ENCODE data around the gene INTS7. TPM values are rescaled to one million over a fixed set of nuclear protein-coding genes. Genes with fewer than 3 reads are reported as not detected.

INTS7 gene
- polyA plus RNA-seq, 3 donors = 6.1 to 10.7 (median 7.6) TPM

DNA sequence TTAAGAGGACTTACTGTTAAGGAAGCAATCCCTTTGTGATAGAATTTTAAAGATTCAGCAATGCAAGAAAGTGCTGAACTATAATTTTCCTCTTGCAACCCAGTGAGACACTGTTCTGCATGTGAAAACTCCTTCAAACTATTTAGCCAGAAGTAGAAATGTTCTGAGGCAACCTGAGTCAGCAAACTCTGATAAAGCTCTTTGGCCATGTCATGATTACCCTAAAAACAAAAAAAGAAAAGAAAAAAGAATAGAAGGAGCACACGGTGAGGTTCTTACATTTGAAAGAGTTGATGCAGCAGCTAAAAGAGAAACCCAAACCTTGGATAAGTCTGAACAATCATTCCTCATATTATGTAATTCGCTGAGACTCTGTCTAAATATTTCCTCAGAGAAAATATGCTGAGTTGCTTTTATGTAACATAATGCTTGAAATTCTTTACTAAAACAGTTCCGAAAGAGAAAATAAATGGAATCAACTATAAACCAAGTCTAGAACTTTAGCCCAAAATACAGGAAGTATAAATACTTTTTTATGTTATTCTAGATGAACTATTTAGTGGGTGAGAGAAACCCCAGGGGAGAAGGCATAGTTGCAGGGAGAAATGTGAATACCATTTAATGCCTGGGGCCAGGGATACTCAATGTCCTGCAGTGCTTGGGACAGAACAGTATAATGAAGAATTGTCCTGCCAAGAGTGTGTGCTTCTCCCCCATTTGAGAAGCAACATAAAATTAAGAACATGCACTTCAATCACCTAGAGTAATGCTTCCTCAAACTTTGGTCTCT lies 60.0 kb downstream of the INTS7 start:
- Histone ChIP-seq H3K27ac (ENCODE audit: low read depth in 1 of 2, low read length in 2 of 2) (peak overlapping the region in 1 of 2 donors; percentile 66), H3K4me3 (replicated peaks in 1 of 3; ENCODE audit: low read depth in 2 of 3, low read length in 3 of 3) (no peak overlapping the region), H3K36me3 (replicated peaks in 1 of 2; ENCODE audit: control insufficient read depth in 1 of 2, insufficient read depth in 2 of 2, low read length in 2 of 2) (peaks cover 32 to 74% of the 10 kb centered on the region in 2 donors), H3K9me3 (replicated peaks in 1 of 2; ENCODE audit: control insufficient read depth in 1 of 2, insufficient read depth in 1 of 2, low read length in 2 of 2) (no peaks in the 10 kb centered on the region), H3K79me2 (ENCODE audit: insufficient read depth, low read length) (no peaks in the 10 kb centered on the region), H4K20me1 (ENCODE audit: insufficient read depth, low read length) (no peaks in the 10 kb centered on the region), H3K9ac (ENCODE audit: insufficient read depth, low read length, poor library complexity, severe bottlenecking) (no peak overlapping the region), H2AFZ (ENCODE audit: insufficient read depth, low read depth, low read length, poor library complexity, severe bottlenecking) (no peak overlapping the region), H3K4me2 (replicated peaks; ENCODE audit: extremely low read depth, low read length, poor library complexity, severe bottlenecking) (no peak overlapping the region), H3K27me3 (ENCODE audit: control insufficient read depth in 2 of 2, insufficient read depth in 2 of 2, low read length in 2 of 2) (no peaks in the 10 kb centered on the region), H3K4me1 (ENCODE audit: control insufficient read depth in 1 of 2, insufficient read depth in 2 of 2, low read length in 2 of 2) (no peaks in the 10 kb centered on the region)
- intact Hi-C loops (cut with micrococcal nuclease) = no loop called here
- Mint-ChIP-seq H3K27me3 (ENCODE audit: low read depth in 3 of 3) (no peaks in the 10 kb centered on the region), H3K36me3 (peaks cover 46 to 66% of the 10 kb centered on the region in 2 donors), H3K27ac (peak overlapping the region in 4 of 7 donors; percentile 26 to 60 (median 52)), H3K9me3 (peaks cover 0 to 1% (median 0%) of the 10 kb centered on the region in 7 donors), H3K4me1 (peaks cover 2% of the 10 kb centered on the region), H3K4me3 (no peak overlapping the region)
- no peak for DNase-seq
- TF ChIP-seq, protein P1, sequence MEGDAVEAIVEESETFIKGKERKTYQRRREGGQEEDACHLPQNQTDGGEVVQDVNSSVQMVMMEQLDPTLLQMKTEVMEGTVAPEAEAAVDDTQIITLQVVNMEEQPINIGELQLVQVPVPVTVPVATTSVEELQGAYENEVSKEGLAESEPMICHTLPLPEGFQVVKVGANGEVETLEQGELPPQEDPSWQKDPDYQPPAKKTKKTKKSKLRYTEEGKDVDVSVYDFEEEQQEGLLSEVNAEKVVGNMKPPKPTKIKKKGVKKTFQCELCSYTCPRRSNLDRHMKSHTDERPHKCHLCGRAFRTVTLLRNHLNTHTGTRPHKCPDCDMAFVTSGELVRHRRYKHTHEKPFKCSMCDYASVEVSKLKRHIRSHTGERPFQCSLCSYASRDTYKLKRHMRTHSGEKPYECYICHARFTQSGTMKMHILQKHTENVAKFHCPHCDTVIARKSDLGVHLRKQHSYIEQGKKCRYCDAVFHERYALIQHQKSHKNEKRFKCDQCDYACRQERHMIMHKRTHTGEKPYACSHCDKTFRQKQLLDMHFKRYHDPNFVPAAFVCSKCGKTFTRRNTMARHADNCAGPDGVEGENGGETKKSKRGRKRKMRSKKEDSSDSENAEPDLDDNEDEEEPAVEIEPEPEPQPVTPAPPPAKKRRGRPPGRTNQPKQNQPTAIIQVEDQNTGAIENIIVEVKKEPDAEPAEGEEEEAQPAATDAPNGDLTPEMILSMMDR (IDR thresholded peaks at IDR 0.05) = no peak
- WGBS (ENCODE audit: insufficient coverage) = no CpG with 5 or more reads among the region's 3 CpGs

DNA sequence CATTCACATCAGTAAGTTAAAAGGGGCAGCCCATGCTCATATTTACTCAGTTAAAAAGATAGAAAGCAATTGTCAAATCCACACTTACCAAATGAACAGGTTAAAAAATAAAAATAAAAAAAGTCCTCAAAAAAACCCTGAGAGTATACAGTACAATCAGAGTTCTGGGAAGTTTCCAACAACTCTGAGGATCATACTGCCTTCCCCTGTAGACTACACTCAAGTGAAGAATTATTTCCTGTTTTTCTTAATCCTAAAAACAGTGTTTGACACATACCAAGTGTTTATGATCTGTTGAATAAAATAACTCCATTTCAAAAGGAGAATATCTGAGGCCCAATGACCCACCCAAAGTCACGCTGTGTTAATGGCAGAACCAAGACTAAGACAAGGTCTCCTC lies 61.8 kb downstream of the INTS7 start:
- no peak for DNase-seq
- H3K4me1 ChIP-seq (ENCODE audit: control insufficient read depth in 1 of 2, insufficient read depth in 2 of 2, low read length in 2 of 2) = no peaks in the 10 kb centered on the region
- H3K4me2 ChIP-seq (replicated peaks; ENCODE audit: extremely low read depth, low read length, poor library complexity, severe bottlenecking) = no peak overlapping the region
- Mint-ChIP-seq H3K27me3 (ENCODE audit: low read depth in 3 of 3) (no peaks in the 10 kb centered on the region), H3K4me1 (peaks cover 2% of the 10 kb centered on the region), H3K4me3 (no peak overlapping the region), H3K36me3 (peaks cover 38 to 67% of the 10 kb centered on the region in 2 donors), H3K27ac (no peak overlapping the region), H3K9me3 (no peaks in the 10 kb centered on the region)
- peaks cover 21 to 62% of the 10 kb centered on the region in 2 donors for H3K36me3 ChIP-seq (replicated peaks in 1 of 2; ENCODE audit: control insufficient read depth in 1 of 2, insufficient read depth in 2 of 2, low read length in 2 of 2)
- no peaks in the 10 kb centered on the region for H4K20me1 ChIP-seq (ENCODE audit: insufficient read depth, low read length)
- no peak overlapping the region for H3K4me3 ChIP-seq (replicated peaks in 1 of 3; ENCODE audit: low read depth in 2 of 3, low read length in 3 of 3)
- TF ChIP-seq, protein P1 (IDR thresholded peaks at IDR 0.05) = no peak
- no peak overlapping the region for H2AFZ ChIP-seq (ENCODE audit: insufficient read depth, low read depth, low read length, poor library complexity, severe bottlenecking)
- no peak overlapping the region for H3K27ac ChIP-seq (ENCODE audit: low read depth in 1 of 2, low read length in 2 of 2)
- H3K79me2 ChIP-seq (ENCODE audit: insufficient read depth, low read length) = no peaks in the 10 kb centered on the region
- no peaks in the 10 kb centered on the region for H3K9me3 ChIP-seq (replicated peaks in 1 of 2; ENCODE audit: control insufficient read depth in 1 of 2, insufficient read depth in 1 of 2, low read length in 2 of 2)
- WGBS (ENCODE audit: insufficient coverage) = 100% methylated on average over 1 of the region's 1 CpG
- intact Hi-C loops (cut with micrococcal nuclease) = no loop called here
- H3K27me3 ChIP-seq (ENCODE audit: control insufficient read depth in 2 of 2, insufficient read depth in 2 of 2, low read length in 2 of 2) = no peaks in the 10 kb centered on the region
- no peak overlapping the region for H3K9ac ChIP-seq (ENCODE audit: insufficient read depth, low read length, poor library complexity, severe bottlenecking)

All from CD14-positive monocyte (primary cell).